Mesodermal cell (in vitro differentiated cells): ENCODE measurements around the gene AKAP13.

Experiments used
- H3K27ac ChIP-seq: 2 replicates; pipeline ENCODE4 v1.7.0; 2013; ENCODE audit warnings: mild to moderate bottlenecking, low read depth, low read length, moderate library complexity; ENCODE audit not compliant: severe bottlenecking
- H3K36me3 ChIP-seq: 2 replicates; pipeline ENCODE4 v1.7.1; 2013; ENCODE audit warnings: mild to moderate bottlenecking, low read length, moderate library complexity; ENCODE audit not compliant: control insufficient read depth, insufficient read depth
- H3K4me1 ChIP-seq: one replicate; pipeline ENCODE4 v1.7.1; 2013; ENCODE audit warnings: mild to moderate bottlenecking, low read length; ENCODE audit not compliant: insufficient read depth, control insufficient read depth, poor library complexity, severe bottlenecking
- H3K4me3 ChIP-seq: 2 replicates; pipeline ENCODE4 v1.7.0; 2013; ENCODE audit warnings: low read length, control low read depth, mild to moderate bottlenecking; ENCODE audit not compliant: insufficient read depth, poor library complexity, severe bottlenecking; ENCODE audit errors: extremely low read depth
- H3K9me3 ChIP-seq: 2 replicates; pipeline ENCODE4 v1.7.1; 2013; ENCODE audit warnings: mild to moderate bottlenecking, low read length, moderate library complexity; ENCODE audit not compliant: control insufficient read depth
- WGBS, 2 experiments: methylation state at CpG; one replicate each; pipeline ENCODE4 v1.1.5; 2013; ENCODE audit warnings: missing lambda C conversion rate in 2 of 2; ENCODE audit not compliant: insufficient coverage in 2 of 2; 5-methylcytosine and 5-hydroxymethylcytosine counted together

AKAP13 gene

GRCh38 chr15:85598219-85598618, 217.8 kb downstream of the AKAP13 start:
- Histone ChIP-seq H3K9me3 (no peaks in the 10 kb centered on the region), H3K4me1 (peaks cover 9% of the 10 kb centered on the region), H3K36me3 (peaks cover 21% of the 10 kb centered on the region), H3K27ac (peak overlapping the region; percentile 84), H3K4me3 (no peak overlapping the region)
- WGBS, 2 experiments, result 91 to 100% methylated on average over 1 to 3 of the region's 4 CpGs

GRCh38 chr15:85598718-85599398, 218.5 kb downstream of the AKAP13 start:
- Histone ChIP-seq H3K4me1 (peaks cover 9% of the 10 kb centered on the region), H3K36me3 (peaks cover 27% of the 10 kb centered on the region), H3K4me3 (no peak overlapping the region), H3K27ac (peak overlapping the region; percentile 84), H3K9me3 (no peaks in the 10 kb centered on the region)
- WGBS, 2 experiments, result 86 to 87% methylated on average over 3 to 4 of the region's 5 CpGs

GRCh38 chr15:85600001-85600400, 219.6 kb downstream of the AKAP13 start:
- WGBS, 2 experiments, result 86 to 89% methylated on average over 1 of the region's 2 CpGs
- H3K36me3 ChIP-seq, result peaks cover 33% of the 10 kb centered on the region
- H3K9me3 ChIP-seq, result no peaks in the 10 kb centered on the region
- no peak overlapping the region for H3K27ac ChIP-seq
- H3K4me1 ChIP-seq, result peaks cover 9% of the 10 kb centered on the region
- H3K4me3 ChIP-seq, result no peak overlapping the region

- Histone ChIP-seq H3K4me3 (no peak overlapping the region), H3K9me3 (no peaks in the 10 kb centered on the region), H3K36me3 (peaks cover 34% of the 10 kb centered on the region), H3K27ac (no peak overlapping the region), H3K4me1 (peaks cover 19% of the 10 kb centered on the region)
- 100% methylated on average over 1 of the region's 1 CpG; no CpG with 5 or more reads in 1 of the 2 experiments for WGBS, 2 experiments
Observed at GRCh38 chr15:85603160-85603559, 222.8 kb downstream of the AKAP13 start.

GRCh38 chr15:85603703-85604102, 223.3 kb downstream of the AKAP13 start:
- 100% methylated on average over 1 to 2 of the region's 2 CpGs for WGBS, 2 experiments
- peaks cover 30% of the 10 kb centered on the region for H3K36me3 ChIP-seq

GRCh38 chr15:85604194-85604593, 223.8 kb downstream of the AKAP13 start:
- peaks cover 32% of the 10 kb centered on the region for H3K36me3 ChIP-seq
- H3K4me1 ChIP-seq, result peaks cover 14% of the 10 kb centered on the region
- H3K4me3 ChIP-seq, result no peak overlapping the region
- no peaks in the 10 kb centered on the region for H3K9me3 ChIP-seq
- 100% methylated on average over 1 of the region's 3 CpGs; no CpG with 5 or more reads in 1 of the 2 experiments for WGBS, 2 experiments
- H3K27ac ChIP-seq, result no peak overlapping the region

More at GRCh38 chr15:85603703-85604102, 223.3 kb downstream of the AKAP13 start:
- Histone ChIP-seq H3K27ac (no peak overlapping the region), H3K4me3 (no peak overlapping the region), H3K4me1 (peaks cover 18% of the 10 kb centered on the region), H3K9me3 (no peaks in the 10 kb centered on the region)

GRCh38 chr15:85606738-85607137, 226.3 kb downstream of the AKAP13 start:
- Histone ChIP-seq H3K9me3 (no peaks in the 10 kb centered on the region), H3K36me3 (peaks cover 31% of the 10 kb centered on the region), H3K4me3 (no peak overlapping the region), H3K4me1 (peaks cover 14% of the 10 kb centered on the region), H3K27ac (no peak overlapping the region)
- no CpG with 5 or more reads among the region's 2 CpGs for WGBS, 2 experiments

GRCh38 chr15:85607141-85607806, 226.9 kb downstream of the AKAP13 start:
- Histone ChIP-seq H3K4me1 (peaks cover 14% of the 10 kb centered on the region), H3K9me3 (no peaks in the 10 kb centered on the region), H3K36me3 (peaks cover 27% of the 10 kb centered on the region), H3K4me3 (no peak overlapping the region), H3K27ac (peak overlapping the region; percentile 20)
- 100% methylated on average over 1 of the region's 2 CpGs; no CpG with 5 or more reads in 1 of the 2 experiments for WGBS, 2 experiments

GRCh38 chr15:85607842-85608241, 227.4 kb downstream of the AKAP13 start:
- peaks cover 23% of the 10 kb centered on the region for H3K36me3 ChIP-seq
- peaks cover 14% of the 10 kb centered on the region for H3K4me1 ChIP-seq
- WGBS, 2 experiments, result 75% methylated on average over 1 of the region's 1 CpG; no CpG with 5 or more reads in 1 of the 2 experiments
- no peak overlapping the region for H3K4me3 ChIP-seq
- no peaks in the 10 kb centered on the region for H3K9me3 ChIP-seq
- peak overlapping the region; percentile 20 for H3K27ac ChIP-seq

GRCh38 chr15:85609492-85609891, 229.1 kb downstream of the AKAP13 start:
- 96 to 100% methylated on average over 2 of the region's 3 CpGs for WGBS, 2 experiments
- peaks cover 14% of the 10 kb centered on the region for H3K4me1 ChIP-seq
- no peaks in the 10 kb centered on the region for H3K9me3 ChIP-seq
- no peak overlapping the region for H3K27ac ChIP-seq
- H3K36me3 ChIP-seq, result peaks cover 12% of the 10 kb centered on the region
- H3K4me3 ChIP-seq, result no peak overlapping the region

- 95 to 100% methylated on average over 6 of the region's 7 CpGs for WGBS, 2 experiments
Observed at GRCh38 chr15:85611361-85611760, 231.0 kb downstream of the AKAP13 start.

More at GRCh38 chr15:85611361-85611760, 231.0 kb downstream of the AKAP13 start:
- Histone ChIP-seq H3K4me1 (peaks cover 19% of the 10 kb centered on the region), H3K36me3 (peaks cover 5% of the 10 kb centered on the region), H3K9me3 (no peaks in the 10 kb centered on the region), H3K27ac (no peak overlapping the region), H3K4me3 (no peak overlapping the region)
